Stimulated activated CD8-positive, alpha-beta memory T cell treated with anti-CD3 and anti-CD28 coated beads, Interleukin-7, amount 100 ng/mL, for 4 hours (primary cell): ENCODE results near the gene DYNLT2.
"Not testable (repeated sequence)": the region's sequence is repeated elsewhere in the genome, so short reads cannot be mapped to it uniquely, and the experiment has no call there.

ENCODE experiments used
- DNase-seq, 2 donors: peaks; one replicate each; pipeline ENCODE4 v3.0.0-alpha.2; 2020; ENCODE audit warnings: low read depth in 2 of 2

The DYNLT2 gene

DNA sequence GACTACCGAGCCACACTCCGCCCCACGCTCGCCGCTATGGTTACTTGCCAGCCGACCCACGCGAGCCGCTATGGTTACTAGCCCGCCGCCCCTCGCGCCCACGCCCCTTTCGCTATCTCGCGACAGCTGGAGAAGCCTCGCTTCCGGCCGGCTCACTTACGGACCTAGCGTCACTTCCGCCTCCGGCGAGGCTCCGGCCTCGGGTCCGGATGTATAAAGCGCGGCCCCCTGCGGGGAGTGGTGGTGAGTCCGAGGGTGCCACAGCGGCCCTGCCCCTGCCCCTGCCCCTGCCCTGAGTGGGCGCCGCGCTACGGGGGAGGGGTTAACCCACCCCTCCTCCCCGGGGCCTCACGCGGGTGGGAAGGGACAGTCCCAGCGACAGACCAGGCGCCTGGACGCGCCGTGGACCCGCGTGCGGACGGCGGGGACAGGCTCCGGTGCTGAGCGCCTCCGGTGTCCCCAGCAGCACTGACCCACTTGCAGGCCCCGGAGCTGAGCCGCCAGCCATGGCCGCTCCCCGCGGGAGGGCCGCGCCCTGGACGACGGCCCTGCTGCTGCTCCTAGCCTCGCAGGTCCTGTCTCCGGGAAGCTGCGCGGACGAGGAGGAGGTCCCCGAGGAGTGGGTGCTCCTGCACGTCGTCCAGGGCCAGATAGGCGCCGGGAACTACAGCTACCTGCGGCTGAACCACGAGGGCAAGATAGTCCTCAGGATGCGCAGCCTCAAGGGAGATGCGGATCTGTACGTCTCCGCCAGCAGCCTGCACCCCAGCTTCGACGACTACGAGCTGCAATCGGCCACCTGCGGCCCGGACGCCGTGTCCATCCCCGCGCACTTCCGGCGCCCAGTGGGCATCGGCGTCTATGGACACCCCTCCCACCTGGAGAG, 49.2 kb downstream of the DYNLT2 start, which contains the start of the genes C6orf120 and WDR27:
Gene C6orf120, plus strand, starts transcription at position 173 of the 886 bp plus-strand sequence. Its CDS starts 334 bp downstream, at position 507.
Gene WDR27, minus strand, starts transcription at position 76 of the 886 bp plus-strand sequence. CDS start 13,024 bp downstream, outside the sequence.
- peak; percentile 98 to 99 for DNase-seq

DNA sequence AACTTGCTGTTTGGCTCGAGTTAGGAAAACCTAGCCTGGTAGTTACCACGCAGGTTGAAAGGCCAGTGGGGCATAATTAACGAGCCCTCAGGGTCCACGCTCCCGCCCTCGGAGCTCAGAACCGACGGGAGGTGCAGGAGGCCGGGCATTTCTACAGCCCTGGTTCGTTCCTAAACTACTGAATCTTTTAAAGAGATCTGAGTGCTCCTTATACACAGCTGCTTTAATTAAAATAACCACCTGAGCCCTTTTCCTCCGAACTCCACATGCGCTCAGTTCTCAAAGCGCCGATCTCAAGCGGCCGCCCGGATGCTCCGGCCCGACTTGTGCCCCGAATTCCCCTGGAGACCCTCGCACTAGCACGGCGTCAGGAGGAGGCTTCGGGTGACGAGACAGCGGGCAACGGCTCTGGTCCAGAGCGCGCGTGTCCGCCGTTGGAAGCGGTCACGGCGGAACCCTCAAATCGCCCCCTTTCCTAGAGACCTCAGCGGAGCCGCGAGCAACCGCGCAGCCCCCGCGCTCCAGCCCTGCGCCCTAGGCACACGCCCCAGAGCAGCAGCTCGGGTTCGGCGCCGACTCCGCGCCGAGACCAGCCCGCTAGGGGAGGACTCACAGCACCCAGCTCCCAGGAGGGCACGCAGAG, 49.9 kb downstream of the DYNLT2 start:
- no peak for DNase-seq

DNA sequence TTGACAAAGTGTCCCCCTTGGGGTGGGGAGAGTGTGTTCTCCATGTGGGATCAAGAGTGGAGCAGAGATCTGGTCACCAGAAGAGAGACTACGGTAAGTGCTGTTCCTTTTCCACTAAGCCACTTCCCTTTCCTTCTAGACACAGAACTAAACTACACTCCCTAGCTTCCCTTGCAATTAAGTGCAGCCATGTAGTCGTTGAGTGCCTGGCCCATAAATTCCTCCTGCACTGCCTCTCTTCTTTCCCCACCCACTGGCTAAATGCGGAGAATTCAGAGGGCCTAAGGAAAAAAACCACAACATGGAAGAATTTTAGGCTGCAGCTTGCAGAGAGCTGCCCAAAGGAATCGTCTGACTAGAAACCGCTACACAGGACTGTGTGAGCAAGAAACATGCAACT, 51.1 kb downstream of the DYNLT2 start:
- no peak for DNase-seq

DNA sequence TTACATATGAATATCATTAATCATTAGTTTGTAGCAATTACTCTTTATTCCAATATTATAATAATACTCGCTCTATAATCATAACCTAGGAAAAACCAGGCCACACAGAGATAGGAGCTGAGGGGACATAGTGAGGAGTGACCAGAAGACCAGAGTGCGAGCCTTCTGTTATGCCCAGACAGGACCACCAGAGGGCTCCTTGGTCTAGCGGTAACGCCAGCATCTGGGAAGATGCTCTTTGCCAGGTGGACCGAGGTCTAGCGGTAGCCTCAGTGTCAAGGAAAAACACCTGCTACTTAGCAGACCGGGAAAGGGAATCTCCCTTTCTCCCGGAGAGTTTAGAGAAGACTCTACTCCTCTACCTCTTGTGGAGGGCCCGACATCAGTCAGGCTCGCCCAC, 54.3 kb downstream of the DYNLT2 start:
- DNase-seq: not testable (repeated sequence)

DNA sequence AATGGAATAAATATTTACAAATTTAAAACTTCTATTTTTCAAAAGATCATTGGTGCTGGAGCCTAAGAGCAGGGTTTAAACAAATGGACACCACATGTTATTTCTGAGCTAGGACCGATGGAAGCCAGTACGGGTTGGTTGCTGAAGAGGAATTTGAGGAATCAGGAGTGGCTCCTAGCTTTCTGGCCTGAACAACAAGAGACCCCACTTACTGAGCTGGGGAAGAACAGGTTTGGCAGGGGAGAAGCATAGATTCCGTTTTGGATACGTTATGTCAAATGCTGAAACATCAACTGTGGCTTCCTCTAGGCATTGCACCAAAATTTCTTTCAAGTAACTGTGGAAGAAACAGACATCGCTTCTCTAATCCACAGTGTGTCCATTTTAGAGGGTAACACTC, 56.2 kb downstream of the DYNLT2 start:
- no peak for DNase-seq

DNA sequence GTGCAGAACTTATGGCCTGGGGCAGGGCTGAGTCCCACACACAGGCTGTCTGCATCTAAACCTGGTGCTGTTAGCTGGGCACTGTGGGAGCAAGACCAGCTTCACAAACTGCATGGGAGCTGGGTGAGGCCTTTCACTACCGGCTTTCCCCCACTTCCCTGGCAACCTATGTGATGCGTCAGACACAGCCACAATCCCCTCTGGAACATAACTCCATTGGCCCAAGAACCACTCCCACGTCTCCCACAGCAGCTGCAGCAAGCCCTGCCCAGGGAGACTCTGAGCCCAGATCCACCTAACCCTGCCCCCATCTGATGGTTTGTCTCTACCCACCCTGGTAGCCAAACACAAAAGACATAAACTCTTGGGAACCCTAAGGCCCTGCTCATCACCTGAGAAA, 58.9 kb downstream of the DYNLT2 start:
- no peak for DNase-seq

DNA sequence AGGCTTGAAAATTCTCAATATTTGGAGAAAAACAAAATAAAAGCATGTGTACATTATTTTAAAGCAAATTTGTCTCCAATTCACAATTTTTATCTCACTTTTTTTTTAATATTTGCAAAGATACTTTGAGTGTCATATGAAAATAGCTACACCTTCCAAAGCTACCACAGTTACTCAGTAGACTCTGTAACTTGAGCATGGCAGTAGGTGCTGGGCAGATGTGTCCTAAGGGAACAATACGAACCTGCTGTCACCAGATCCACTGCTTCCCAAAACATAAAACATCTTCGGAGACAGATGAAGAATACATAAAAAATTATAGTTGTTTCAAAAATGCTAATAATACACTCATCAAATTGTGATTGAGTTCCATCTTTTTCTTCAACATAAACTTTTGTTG, 60.1 kb downstream of the DYNLT2 start:
- no peak for DNase-seq
